IPS-15b (cell line): ENCODE data around the gene CNDP2.

Experiments
- H3K27me3 ChIP-seq: one replicate; pipeline ENCODE4 v1.6.1; 2013; ENCODE audit warnings: low read length; ENCODE audit not compliant: control insufficient read depth, insufficient read depth
- H3K36me3 ChIP-seq: one replicate; pipeline ENCODE4 v1.6.1; 2013; ENCODE audit warnings: low read length; ENCODE audit not compliant: control insufficient read depth, insufficient read depth
- H3K4me1 ChIP-seq: one replicate; pipeline ENCODE4 v1.6.1; 2013; ENCODE audit warnings: mild to moderate bottlenecking, low read length; ENCODE audit not compliant: control insufficient read depth, insufficient read depth
- H3K4me3 ChIP-seq: one replicate; pipeline ENCODE4 v1.5.1; 2013; ENCODE audit warnings: low read depth, low read length
- H3K9ac ChIP-seq: one replicate; pipeline ENCODE4 v1.6.1; 2013; ENCODE audit warnings: low read depth, mild to moderate bottlenecking, low read length
- H3K9me3 ChIP-seq: one replicate; pipeline ENCODE4 v1.6.1; 2013; ENCODE audit warnings: mild to moderate bottlenecking, low read length; ENCODE audit not compliant: control insufficient read depth, insufficient read depth

The CNDP2 gene

DNA sequence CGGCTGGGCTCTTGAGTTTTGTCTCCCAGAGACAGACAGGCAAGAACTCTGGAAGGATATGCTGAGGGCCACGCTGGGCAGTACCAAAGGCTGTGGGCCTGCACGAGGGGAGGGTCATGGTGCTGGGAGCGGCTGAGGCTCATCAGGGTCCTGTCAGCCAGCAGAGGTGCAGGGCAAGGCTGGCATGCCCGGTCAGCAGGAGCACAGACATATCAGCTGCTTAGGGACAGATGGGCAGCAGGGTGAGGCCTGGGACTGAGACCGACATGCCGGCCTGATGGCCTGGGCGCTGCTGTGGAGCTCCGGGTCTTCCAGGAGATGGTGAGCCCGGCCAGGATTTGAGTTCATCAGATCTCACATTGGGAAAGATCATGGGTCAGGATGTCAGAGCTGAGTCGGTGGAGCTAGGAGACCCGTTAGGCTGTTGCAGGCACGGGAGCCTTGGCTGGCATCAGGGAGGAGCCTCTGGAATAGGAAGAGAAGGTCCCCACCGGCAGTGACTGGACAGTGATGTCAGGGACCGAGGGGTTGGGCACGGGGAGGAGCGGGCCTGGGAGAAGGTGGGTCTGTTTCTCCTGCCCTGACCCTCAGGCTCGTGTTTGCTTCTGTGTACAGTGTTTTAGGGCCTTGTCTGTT is 18.8 kb downstream of the CNDP2 start:
- Histone ChIP-seq H3K4me3 (no peak overlapping the region), H3K36me3 (peaks cover 76% of the 10 kb centered on the region), H3K9ac (no peak overlapping the region), H3K9me3 (no peaks in the 10 kb centered on the region), H3K27me3 (no peaks in the 10 kb centered on the region), H3K4me1 (no peaks in the 10 kb centered on the region)

DNA sequence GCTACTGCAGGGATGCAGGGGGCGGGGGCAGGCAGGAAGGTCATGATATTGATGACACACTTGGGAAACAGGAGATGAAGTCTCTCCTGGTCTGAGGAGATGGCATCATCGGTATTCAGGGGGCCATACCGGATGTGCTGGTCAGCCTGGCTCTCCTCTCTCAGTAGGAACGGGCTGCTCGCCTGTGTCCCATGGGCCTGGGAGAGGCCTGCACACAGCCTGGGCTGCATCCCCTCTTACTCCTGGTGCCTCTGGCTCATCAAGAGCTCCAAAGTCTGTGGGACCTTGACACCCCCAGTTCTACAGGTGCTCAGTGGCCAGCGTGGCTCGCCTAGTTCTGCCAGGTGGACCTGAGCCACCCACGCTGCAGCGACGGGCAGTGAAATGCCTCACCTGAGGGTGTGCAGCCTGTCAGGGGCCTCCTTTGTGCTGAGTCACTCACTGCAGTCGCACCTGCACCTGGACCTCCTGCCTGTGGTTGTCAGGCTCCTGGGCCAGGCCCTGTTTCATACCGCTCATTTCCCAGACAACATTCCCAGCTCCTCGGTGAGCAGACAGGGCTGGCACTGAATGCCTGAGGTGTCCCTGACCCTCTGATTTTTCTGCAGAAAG is 19.6 kb downstream of the CNDP2 start:
- H3K27me3 ChIP-seq, result no peaks in the 10 kb centered on the region
- no peaks in the 10 kb centered on the region for H3K9me3 ChIP-seq
- H3K4me3 ChIP-seq, result no peak overlapping the region
- H3K4me1 ChIP-seq, result no peaks in the 10 kb centered on the region
- H3K36me3 ChIP-seq, result peaks cover 76% of the 10 kb centered on the region
- no peak overlapping the region for H3K9ac ChIP-seq

DNA sequence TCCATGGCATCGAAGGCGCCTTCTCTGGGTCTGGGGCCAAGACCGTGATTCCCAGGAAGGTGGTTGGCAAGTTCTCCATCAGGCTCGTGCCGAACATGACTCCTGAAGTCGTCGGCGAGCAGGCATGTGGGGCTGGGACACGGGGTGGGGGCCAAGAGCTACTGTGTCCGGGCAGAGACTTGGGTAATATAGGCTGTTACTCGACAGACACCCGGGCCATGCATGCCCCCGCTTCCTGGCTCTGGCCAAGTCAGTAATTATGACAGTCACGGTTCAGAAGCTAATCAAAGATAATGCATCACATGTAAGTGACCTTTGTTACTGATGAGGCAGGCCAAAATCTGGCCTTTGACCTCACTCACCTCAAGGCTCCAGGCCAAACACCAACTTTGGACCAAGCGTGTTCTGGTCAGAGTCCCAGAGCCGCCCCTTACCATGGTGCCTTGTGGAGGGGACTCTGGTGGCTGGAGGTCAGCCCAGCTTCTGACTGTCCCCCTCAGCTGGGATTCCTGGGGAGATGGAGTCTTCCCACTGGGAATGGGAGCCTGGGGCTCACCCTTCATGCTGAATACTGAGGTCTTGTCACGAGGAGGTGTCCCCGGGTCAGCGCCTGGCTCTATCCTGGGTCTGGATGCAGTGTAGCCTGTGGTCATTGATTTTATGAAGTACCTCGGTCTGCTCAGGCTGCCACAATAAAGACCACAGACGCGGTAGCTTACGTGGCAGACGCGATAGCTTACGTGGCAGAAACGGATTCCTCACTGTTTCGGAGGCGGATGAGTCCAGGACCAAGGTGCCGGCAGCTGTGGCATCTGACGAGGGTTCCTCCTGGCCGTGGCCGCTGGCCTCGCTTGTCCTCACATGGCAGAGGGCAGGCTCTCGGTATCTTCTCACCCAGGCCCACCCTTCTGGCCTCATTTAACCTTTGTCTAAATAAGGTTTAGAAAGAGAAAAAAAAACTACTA is 20.4 kb downstream of the CNDP2 start:
- no peak overlapping the region for H3K4me3 ChIP-seq
- no peaks in the 10 kb centered on the region for H3K9me3 ChIP-seq
- H3K36me3 ChIP-seq, result peaks cover 76% of the 10 kb centered on the region
- H3K9ac ChIP-seq, result no peak overlapping the region
- H3K4me1 ChIP-seq, result no peaks in the 10 kb centered on the region
- no peaks in the 10 kb centered on the region for H3K27me3 ChIP-seq

- H3K36me3 ChIP-seq, result peaks cover 70% of the 10 kb centered on the region
- no peaks in the 10 kb centered on the region for H3K27me3 ChIP-seq
- no peaks in the 10 kb centered on the region for H3K9me3 ChIP-seq
- H3K4me3 ChIP-seq, result no peak overlapping the region
- no peak overlapping the region for H3K9ac ChIP-seq
- no peaks in the 10 kb centered on the region for H3K4me1 ChIP-seq
Measured at GRCh38 chr18:74517236-74517630, 21.1 kb downstream of the CNDP2 start.

- no peak overlapping the region for H3K4me3 ChIP-seq
- H3K36me3 ChIP-seq, result peaks cover 61% of the 10 kb centered on the region
- no peaks in the 10 kb centered on the region for H3K4me1 ChIP-seq
- no peaks in the 10 kb centered on the region for H3K27me3 ChIP-seq
- no peaks in the 10 kb centered on the region for H3K9me3 ChIP-seq
- no peak overlapping the region for H3K9ac ChIP-seq
Measured at GRCh38 chr18:74518456-74519295, 22.5 kb downstream of the CNDP2 start.

DNA sequence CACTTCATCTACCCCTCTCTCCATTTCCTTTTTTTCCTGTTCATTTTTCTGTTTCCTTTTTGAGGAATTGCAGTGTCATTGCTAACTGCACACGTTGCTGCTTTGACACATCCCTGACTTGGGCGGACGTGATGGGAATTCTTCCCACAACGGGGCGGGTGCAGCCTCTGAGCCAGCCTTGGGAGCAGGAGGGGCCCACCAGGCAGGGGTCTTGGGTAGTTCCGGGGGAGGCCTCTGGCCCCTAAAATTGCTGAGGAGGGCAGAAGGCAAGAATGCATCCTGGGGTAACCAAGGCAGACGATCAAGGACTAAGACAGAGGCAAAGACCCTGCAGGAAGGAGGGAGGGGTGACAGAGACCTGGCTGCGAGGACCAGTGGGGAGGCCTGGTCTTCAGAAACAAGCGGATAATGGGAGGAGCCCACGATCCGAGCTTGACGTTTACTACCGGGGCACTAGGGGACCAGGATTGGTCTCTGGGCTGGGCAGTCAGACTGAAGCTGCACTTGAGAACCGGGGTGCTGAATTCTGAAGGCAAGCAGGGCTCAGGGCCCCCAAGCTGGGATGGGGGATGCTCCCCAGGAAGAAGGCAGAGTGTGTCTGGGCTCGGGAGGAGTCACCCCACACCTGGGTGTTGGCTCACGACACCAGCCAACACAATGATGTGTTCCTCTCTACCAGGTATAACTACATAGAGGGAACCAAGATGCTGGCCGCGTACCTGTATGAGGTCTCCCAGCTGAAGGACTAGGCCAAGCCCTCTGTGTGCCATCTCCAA is 23.3 kb downstream of the CNDP2 start:
- no peaks in the 10 kb centered on the region for H3K9me3 ChIP-seq
- H3K36me3 ChIP-seq, result peaks cover 58% of the 10 kb centered on the region
- H3K27me3 ChIP-seq, result no peaks in the 10 kb centered on the region
- H3K4me3 ChIP-seq, result no peak overlapping the region
- H3K9ac ChIP-seq, result no peak overlapping the region
- no peaks in the 10 kb centered on the region for H3K4me1 ChIP-seq

- Histone ChIP-seq H3K36me3 (peaks cover 51% of the 10 kb centered on the region), H3K9me3 (no peaks in the 10 kb centered on the region), H3K27me3 (no peaks in the 10 kb centered on the region), H3K9ac (no peak overlapping the region), H3K4me1 (no peaks in the 10 kb centered on the region), H3K4me3 (no peak overlapping the region)
Measured at GRCh38 chr18:74520096-74520833, 24.1 kb downstream of the CNDP2 start.

DNA sequence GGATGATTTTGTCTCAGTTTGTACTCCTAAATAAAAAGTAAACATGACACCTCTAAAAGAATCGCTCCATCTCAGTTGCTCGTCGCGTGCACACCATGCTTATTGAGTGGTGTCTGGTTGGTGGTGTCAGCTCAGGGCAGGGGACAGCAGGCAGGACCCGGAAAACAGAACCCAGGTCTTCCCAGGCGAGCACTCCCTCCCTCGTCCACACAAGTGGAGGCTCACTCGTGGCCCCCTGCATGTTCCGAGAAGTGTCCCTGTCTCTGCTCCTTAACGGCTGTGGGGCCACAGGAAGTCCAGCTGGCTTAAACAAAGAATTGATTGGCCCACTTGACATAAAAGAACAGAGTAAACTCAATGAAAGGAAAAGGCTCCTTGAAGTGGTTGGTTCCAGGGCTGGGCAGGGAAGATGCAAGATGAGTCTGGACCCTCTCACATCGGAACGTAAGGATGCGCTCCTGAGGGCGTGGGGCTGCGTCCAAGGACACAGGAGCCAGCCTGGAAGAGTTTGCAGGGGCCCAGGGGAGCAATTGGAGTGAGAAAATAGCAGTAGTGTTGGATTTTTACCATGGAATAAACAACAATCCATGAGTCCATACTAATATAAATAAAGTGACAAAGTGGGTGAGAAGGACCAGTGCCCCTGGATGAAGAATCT is 25.0 kb downstream of the CNDP2 start:
- H3K4me3 ChIP-seq, result no peak overlapping the region
- no peaks in the 10 kb centered on the region for H3K27me3 ChIP-seq
- peaks cover 42% of the 10 kb centered on the region for H3K36me3 ChIP-seq
- no peaks in the 10 kb centered on the region for H3K4me1 ChIP-seq
- H3K9me3 ChIP-seq, result no peaks in the 10 kb centered on the region
- H3K9ac ChIP-seq, result no peak overlapping the region

DNA sequence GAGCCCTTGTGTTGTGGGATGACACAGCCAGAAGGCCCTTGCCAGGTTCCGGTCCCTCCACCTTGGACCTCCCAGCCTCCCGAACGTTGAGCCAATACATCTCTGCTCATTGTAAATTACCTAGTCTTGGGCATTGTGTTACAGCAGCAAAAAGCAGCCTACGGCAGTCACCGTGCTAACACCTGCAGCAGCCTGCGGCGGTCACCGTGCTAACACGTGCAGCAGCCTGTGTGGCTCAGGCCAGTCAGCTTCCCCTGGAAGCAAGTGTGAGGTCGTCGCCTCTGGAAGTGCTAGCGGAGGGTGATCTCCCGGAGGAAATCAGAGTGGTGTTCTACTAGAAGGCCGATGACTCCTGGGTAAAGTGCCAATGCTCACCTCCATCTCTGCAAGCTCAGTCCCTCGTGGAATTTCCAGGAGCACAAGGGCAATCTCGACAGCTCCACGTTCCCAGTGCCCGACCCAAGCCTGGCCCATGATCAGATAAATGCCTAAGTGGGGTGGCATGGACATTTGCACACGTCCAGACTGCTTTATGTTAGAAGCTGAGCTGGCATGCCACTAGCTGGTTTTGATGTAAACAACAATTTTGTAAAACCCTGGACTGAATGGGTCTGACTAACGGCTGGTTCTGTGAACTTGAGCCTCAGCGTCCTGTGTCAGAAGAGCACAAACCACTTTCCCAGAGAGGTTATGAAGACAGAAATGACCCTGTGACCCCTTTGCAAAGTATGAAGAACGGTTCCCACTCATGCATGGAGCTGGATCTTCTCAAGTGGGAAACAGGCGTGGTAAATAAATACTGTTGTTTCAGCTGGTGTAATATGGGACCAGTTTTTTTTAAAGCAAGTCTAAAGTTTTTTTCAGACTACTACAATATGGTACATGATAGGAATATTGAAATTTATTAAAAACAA is 26.7 kb downstream of the CNDP2 start:
- Histone ChIP-seq H3K27me3 (no peaks in the 10 kb centered on the region), H3K4me3 (no peak overlapping the region), H3K9me3 (no peaks in the 10 kb centered on the region), H3K4me1 (no peaks in the 10 kb centered on the region), H3K36me3 (peaks cover 34% of the 10 kb centered on the region), H3K9ac (no peak overlapping the region)
